ENCODE measurements around the gene CADM1.

CADM1 gene

DNA sequence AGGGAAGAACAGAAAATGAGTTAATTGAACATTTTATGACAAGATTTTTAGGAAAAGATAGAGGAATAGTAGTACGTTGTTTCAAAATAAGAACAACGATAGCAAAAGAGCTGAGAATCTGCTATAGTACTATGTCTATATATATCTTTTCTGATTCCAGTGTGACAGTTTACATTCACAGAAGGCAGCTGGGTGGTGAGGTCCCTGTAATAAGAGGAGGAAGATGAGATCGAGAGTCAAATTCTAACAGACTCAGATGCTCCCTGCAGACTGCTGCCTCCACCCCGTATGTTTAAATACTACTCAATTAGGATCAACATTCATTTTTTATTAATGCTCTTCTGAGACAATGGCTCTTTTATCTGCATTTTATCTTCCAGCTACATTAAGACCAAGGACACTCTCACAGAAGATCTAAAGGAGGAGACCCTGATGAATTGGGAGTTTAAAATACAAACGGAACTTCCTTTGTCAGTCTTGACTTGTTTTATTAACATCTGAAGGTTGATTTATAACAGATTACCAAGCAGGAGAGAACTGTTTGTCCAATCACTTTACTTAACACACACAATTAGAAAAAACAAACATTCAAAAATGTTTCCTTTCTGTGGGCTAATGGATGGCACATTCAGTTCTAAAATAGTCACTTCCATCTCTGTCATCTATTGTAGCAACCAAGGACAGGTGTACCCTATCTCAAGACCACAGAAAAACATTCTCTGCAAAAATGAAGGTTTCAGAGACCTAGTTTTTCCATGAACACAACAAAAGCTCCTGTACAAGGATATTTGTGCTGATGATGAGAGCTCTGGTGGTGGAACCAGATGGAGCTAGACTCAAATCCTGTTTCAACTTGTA is 240.2 kb downstream of the CADM1 start:
- TF ChIP-seq ZNF274 (IDR thresholded peaks at IDR 0.05; ENCODE audit: low read depth, low read length) (no peak), YY1 (IDR thresholded peaks at IDR 0.05; ENCODE audit: insufficient read depth, insufficient read length) (no peak), SUZ12 (IDR thresholded peaks at IDR 0.05; ENCODE audit: extremely low read depth, insufficient read depth, insufficient read length) (no peak)
- H3K36me3 ChIP-seq (ENCODE audit: insufficient read depth, insufficient read length, low read length) = peaks cover 3% of the 10 kb centered on the region
- H3K9me3 ChIP-seq (ENCODE audit: insufficient read depth, low read length) = no peaks in the 10 kb centered on the region
- no peaks in the 10 kb centered on the region for H3K27me3 ChIP-seq (ENCODE audit: insufficient read depth, insufficient read length)
- no peak overlapping the region for H3K9ac ChIP-seq (ENCODE audit: insufficient read length, low read depth)
- no peak overlapping the region for H3K4me3 ChIP-seq (ENCODE audit: insufficient read length, low read depth)
- H3K4me1 ChIP-seq (ENCODE audit: insufficient read depth, insufficient read length) = no peaks in the 10 kb centered on the region
- DNase-seq (ENCODE audit: low read depth, low spot score) = no peak

- H3K4me3 ChIP-seq (ENCODE audit: insufficient read length, low read depth) = no peak overlapping the region
- no peak overlapping the region for H3K9ac ChIP-seq (ENCODE audit: insufficient read length, low read depth)
- no peak for DNase-seq (ENCODE audit: low read depth, low spot score)
- no peaks in the 10 kb centered on the region for H3K27me3 ChIP-seq (ENCODE audit: insufficient read depth, insufficient read length)
- H3K36me3 ChIP-seq (ENCODE audit: insufficient read depth, insufficient read length, low read length) = no peaks in the 10 kb centered on the region
- TF ChIP-seq YY1 (IDR thresholded peaks at IDR 0.05; ENCODE audit: insufficient read depth, insufficient read length) (no peak), SUZ12 (IDR thresholded peaks at IDR 0.05; ENCODE audit: extremely low read depth, insufficient read depth, insufficient read length) (no peak), ZNF274 (IDR thresholded peaks at IDR 0.05; ENCODE audit: low read depth, low read length) (no peak)
- no peaks in the 10 kb centered on the region for H3K9me3 ChIP-seq (ENCODE audit: insufficient read depth, low read length)
- no peaks in the 10 kb centered on the region for H3K4me1 ChIP-seq (ENCODE audit: insufficient read depth, insufficient read length)
Observed at GRCh38 chr11:115258216-115258615, 246.0 kb downstream of the CADM1 start.

DNA sequence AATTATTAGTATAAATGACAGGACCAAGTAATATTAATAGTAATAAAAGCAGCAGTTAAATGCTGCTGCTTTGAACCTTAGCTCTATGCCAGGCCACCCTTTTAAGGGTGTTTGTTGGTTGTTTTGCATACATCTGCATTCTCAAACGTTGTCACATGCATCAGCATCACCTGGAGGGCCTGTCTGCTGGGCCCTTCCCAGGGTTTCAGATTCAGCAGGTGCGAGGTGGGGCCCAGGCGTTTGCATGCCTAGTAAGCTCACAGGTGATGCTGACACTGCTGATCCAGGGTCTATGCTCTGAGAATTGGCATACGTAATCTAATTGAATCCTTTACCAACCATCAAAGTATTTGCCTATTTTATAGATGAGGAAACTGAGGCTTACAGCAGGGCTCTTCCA is 246.5 kb downstream of the CADM1 start:
- H3K36me3 ChIP-seq (ENCODE audit: insufficient read depth, insufficient read length, low read length) = no peaks in the 10 kb centered on the region
- H3K9ac ChIP-seq (ENCODE audit: insufficient read length, low read depth) = no peak overlapping the region
- no peak for DNase-seq (ENCODE audit: low read depth, low spot score)

GRCh38 chr11:115257270-115257669 is 246.9 kb downstream of the CADM1 start:
- TF ChIP-seq SUZ12 (IDR thresholded peaks at IDR 0.05; ENCODE audit: extremely low read depth, insufficient read depth, insufficient read length) (no peak), ZNF274 (IDR thresholded peaks at IDR 0.05; ENCODE audit: low read depth, low read length) (no peak), YY1 (IDR thresholded peaks at IDR 0.05; ENCODE audit: insufficient read depth, insufficient read length) (no peak)
- H3K9ac ChIP-seq (ENCODE audit: insufficient read length, low read depth) = no peak overlapping the region

More for the DNA sequence above, 246.5 kb downstream of the CADM1 start:
- no peak overlapping the region for H3K4me3 ChIP-seq (ENCODE audit: insufficient read length, low read depth)
- no peaks in the 10 kb centered on the region for H3K27me3 ChIP-seq (ENCODE audit: insufficient read depth, insufficient read length)
- H3K9me3 ChIP-seq (ENCODE audit: insufficient read depth, low read length) = no peaks in the 10 kb centered on the region
- no peaks in the 10 kb centered on the region for H3K4me1 ChIP-seq (ENCODE audit: insufficient read depth, insufficient read length)
- TF ChIP-seq YY1 (IDR thresholded peaks at IDR 0.05; ENCODE audit: insufficient read depth, insufficient read length) (no peak), ZNF274 (IDR thresholded peaks at IDR 0.05; ENCODE audit: low read depth, low read length) (no peak), SUZ12 (IDR thresholded peaks at IDR 0.05; ENCODE audit: extremely low read depth, insufficient read depth, insufficient read length) (no peak)

GRCh38 chr11:115256397-115257197 is 247.6 kb downstream of the CADM1 start:
- H3K4me1 ChIP-seq (ENCODE audit: insufficient read depth, insufficient read length) = no peaks in the 10 kb centered on the region
- H3K4me3 ChIP-seq (ENCODE audit: insufficient read length, low read depth) = no peak overlapping the region
- no peaks in the 10 kb centered on the region for H3K27me3 ChIP-seq (ENCODE audit: insufficient read depth, insufficient read length)
- TF ChIP-seq ZNF274 (IDR thresholded peaks at IDR 0.05; ENCODE audit: low read depth, low read length) = no peak
- TF ChIP-seq SUZ12 (IDR thresholded peaks at IDR 0.05; ENCODE audit: extremely low read depth, insufficient read depth, insufficient read length) = no peak
- no peak for TF ChIP-seq YY1 (IDR thresholded peaks at IDR 0.05; ENCODE audit: insufficient read depth, insufficient read length)
- H3K36me3 ChIP-seq (ENCODE audit: insufficient read depth, insufficient read length, low read length) = no peaks in the 10 kb centered on the region
- no peak for DNase-seq (ENCODE audit: low read depth, low spot score)
- H3K9ac ChIP-seq (ENCODE audit: insufficient read length, low read depth) = no peak overlapping the region
- no peaks in the 10 kb centered on the region for H3K9me3 ChIP-seq (ENCODE audit: insufficient read depth, low read length)

More at GRCh38 chr11:115257270-115257669, 246.9 kb downstream of the CADM1 start:
- Histone ChIP-seq H3K27me3 (ENCODE audit: insufficient read depth, insufficient read length) (no peaks in the 10 kb centered on the region), H3K4me3 (ENCODE audit: insufficient read length, low read depth) (no peak overlapping the region), H3K9me3 (ENCODE audit: insufficient read depth, low read length) (no peaks in the 10 kb centered on the region), H3K36me3 (ENCODE audit: insufficient read depth, insufficient read length, low read length) (no peaks in the 10 kb centered on the region), H3K4me1 (ENCODE audit: insufficient read depth, insufficient read length) (no peaks in the 10 kb centered on the region)
- no peak for DNase-seq (ENCODE audit: low read depth, low spot score)

GRCh38 chr11:115255006-115255762 is 249.0 kb downstream of the CADM1 start:
- TF ChIP-seq ZNF274 (IDR thresholded peaks at IDR 0.05; ENCODE audit: low read depth, low read length) = no peak
- no peak for TF ChIP-seq YY1 (IDR thresholded peaks at IDR 0.05; ENCODE audit: insufficient read depth, insufficient read length)
- TF ChIP-seq SUZ12 (IDR thresholded peaks at IDR 0.05; ENCODE audit: extremely low read depth, insufficient read depth, insufficient read length) = no peak
- Histone ChIP-seq H3K36me3 (ENCODE audit: insufficient read depth, insufficient read length, low read length) (no peaks in the 10 kb centered on the region), H3K4me3 (ENCODE audit: insufficient read length, low read depth) (no peak overlapping the region), H3K9ac (ENCODE audit: insufficient read length, low read depth) (no peak overlapping the region), H3K27me3 (ENCODE audit: insufficient read depth, insufficient read length) (no peaks in the 10 kb centered on the region), H3K4me1 (ENCODE audit: insufficient read depth, insufficient read length) (no peaks in the 10 kb centered on the region), H3K9me3 (ENCODE audit: insufficient read depth, low read length) (no peaks in the 10 kb centered on the region)
- no peak for DNase-seq (ENCODE audit: low read depth, low spot score)

Data from NT2/D1 (cell line).